GM12875 (cell line): Measurements from ENCODE around the gene ABCA3.

Experiments
- H3K4me3 ChIP-seq: one replicate; pipeline ENCODE4 v1.5.1; 2011; ENCODE audit warnings: low read depth, low read length, control low read depth
- CTCF ChIP-seq: IDR thresholded peaks from 2 replicates; pipeline ENCODE4 v1.5.1; 2011; ENCODE audit warnings: low read depth, mild to moderate bottlenecking, control low read depth, inconsistent platforms, low read length, moderate library complexity, borderline replicate concordance; ENCODE audit not compliant: insufficient read depth

Gene ABCA3

GRCh38 chr16:2284797-2285576 lies 55.5 kb downstream of the ABCA3 start:
- H3K4me3 ChIP-seq: no peak overlapping the region
- no peak for TF ChIP-seq CTCF

GRCh38 chr16:2284001-2284770 lies 56.3 kb downstream of the ABCA3 start:
- H3K4me3 ChIP-seq: no peak overlapping the region
- TF ChIP-seq CTCF: no peak

- TF ChIP-seq CTCF: no peak
- no peak overlapping the region for H3K4me3 ChIP-seq
Observed at GRCh38 chr16:2282866-2283555, 57.5 kb downstream of the ABCA3 start.

- H3K4me3 ChIP-seq: no peak overlapping the region
- TF ChIP-seq CTCF: no peak
Observed at GRCh38 chr16:2282262-2282661, 58.3 kb downstream of the ABCA3 start.

GRCh38 chr16:2280981-2281542 lies 59.5 kb downstream of the ABCA3 start:
- no peak overlapping the region for H3K4me3 ChIP-seq
- TF ChIP-seq CTCF: no peak

GRCh38 chr16:2280461-2280860 lies 60.1 kb downstream of the ABCA3 start:
- H3K4me3 ChIP-seq: no peak overlapping the region
- TF ChIP-seq CTCF: no peak
